SIG-M5 (cell line): Measurements from ENCODE around the gene CELF2.

Source experiments
- DNase-seq: peaks from one replicate; lab custom pipeline; 2025; lab: John Stamatoyannopoulos, UW

The CELF2 gene

GRCh38 chr10:11004144-11005077, 13.3 kb upstream of the CELF2 start:
- no peak for DNase-seq

GRCh38 chr10:11005725-11006427, 11.8 kb upstream of the CELF2 start:
- DNase-seq = no peak

- DNase-seq = no peak
These were observed 11.2 kb upstream of the CELF2 start for GRCh38 chr10:11006428-11006825.

GRCh38 chr10:11007476-11008020, 10.1 kb upstream of the CELF2 start:
- no peak for DNase-seq

GRCh38 chr10:11009471-11010308, 8.0 kb upstream of the CELF2 start:
- DNase-seq = no peak

- DNase-seq = no peak
These were observed 7.1 kb upstream of the CELF2 start for GRCh38 chr10:11010582-11010981.

GRCh38 chr10:11011436-11011835, 6.2 kb upstream of the CELF2 start:
- no peak for DNase-seq

- DNase-seq = no peak
These were observed 5.7 kb upstream of the CELF2 start for GRCh38 chr10:11011984-11012383.

GRCh38 chr10:11012421-11013295, 5.0 kb upstream of the CELF2 start:
- no peak for DNase-seq

GRCh38 chr10:11013836-11014235, 3.8 kb upstream of the CELF2 start:
- DNase-seq = no peak

GRCh38 chr10:11014671-11015445, 2.8 kb upstream of the CELF2 start:
- DNase-seq = no peak

- DNase-seq = no peak
These were observed 2.2 kb upstream of the CELF2 start for GRCh38 chr10:11015446-11015934.

GRCh38 chr10:11017000-11017569, 587 bp upstream of the CELF2 start:
- no peak for DNase-seq

GRCh38 chr10:11018432-11018841, 765 bp downstream of the CELF2 start:
- no peak for DNase-seq

GRCh38 chr10:11018855-11019631, 1.4 kb downstream of the CELF2 start:
- DNase-seq = no peak

- DNase-seq = no peak
These were observed 2.3 kb downstream of the CELF2 start for GRCh38 chr10:11019724-11020547.

GRCh38 chr10:11020548-11020942, 2.9 kb downstream of the CELF2 start:
- DNase-seq = no peak

- DNase-seq = no peak
These were observed 4.5 kb downstream of the CELF2 start for GRCh38 chr10:11022213-11022612.
